Eye (tissue), 1 donor: ENCODE data around the gene CPED1.
A peak's percentile ranks its signal among the peaks of the same experiment; 100 is the strongest.
"Not testable (repeated sequence)": the region's sequence is repeated elsewhere in the genome, so short reads cannot be mapped to it uniquely, and the experiment has no call there.

Source experiments
- DNase-seq: peaks from one replicate; pipeline ENCODE4 v3.0.0-alpha.2; 2015

The CPED1 gene

GRCh38 chr7:121073463-121074099 is 85.1 kb downstream of the CPED1 start:
- no peak for DNase-seq

GRCh38 chr7:121075424-121075841 is 86.9 kb downstream of the CPED1 start:
- not testable (repeated sequence) for DNase-seq

GRCh38 chr7:121075952-121076349 is 87.4 kb downstream of the CPED1 start:
- DNase-seq, result no peak

- no peak for DNase-seq
Observed at GRCh38 chr7:121076350-121077164, 88.0 kb downstream of the CPED1 start.

- DNase-seq, result no peak
Observed at GRCh38 chr7:121077165-121077630, 88.7 kb downstream of the CPED1 start.

GRCh38 chr7:121078701-121079227 is 90.3 kb downstream of the CPED1 start:
- DNase-seq, result no peak

- no peak for DNase-seq
Observed at GRCh38 chr7:121079425-121080169, 91.1 kb downstream of the CPED1 start.

- DNase-seq, result no peak
Observed at GRCh38 chr7:121080257-121080912, 91.9 kb downstream of the CPED1 start.

- DNase-seq, result no peak
Observed at GRCh38 chr7:121080913-121081326, 92.4 kb downstream of the CPED1 start.

GRCh38 chr7:121081327-121081936 is 92.9 kb downstream of the CPED1 start:
- DNase-seq, result peak; percentile 89

- DNase-seq, result no peak
Observed at GRCh38 chr7:121082400-121083101, 94.0 kb downstream of the CPED1 start.

- DNase-seq, result no peak
Observed at GRCh38 chr7:121083138-121083789, 94.8 kb downstream of the CPED1 start.

GRCh38 chr7:121083790-121084251 is 95.3 kb downstream of the CPED1 start:
- DNase-seq, result no peak

GRCh38 chr7:121084256-121084655 is 95.7 kb downstream of the CPED1 start:
- DNase-seq, result no peak

- no peak for DNase-seq
Observed at GRCh38 chr7:121084748-121085336, 96.3 kb downstream of the CPED1 start.

- no peak for DNase-seq
Observed at GRCh38 chr7:121085922-121086321, 97.4 kb downstream of the CPED1 start.

- DNase-seq, result no peak
Observed at GRCh38 chr7:121088870-121089269, 100.4 kb downstream of the CPED1 start.

GRCh38 chr7:121094829-121095228 is 106.3 kb downstream of the CPED1 start:
- no peak for DNase-seq

- peak; percentile 37 for DNase-seq
Observed at GRCh38 chr7:121097577-121097976, 109.1 kb downstream of the CPED1 start.

- no peak for DNase-seq
Observed at GRCh38 chr7:121099572-121099971, 111.1 kb downstream of the CPED1 start.
